Measurements from ENCODE around the gene IPO11.
A peak's percentile ranks its signal among the peaks of the same experiment; 100 is the strongest.

Gene IPO11

DNA sequence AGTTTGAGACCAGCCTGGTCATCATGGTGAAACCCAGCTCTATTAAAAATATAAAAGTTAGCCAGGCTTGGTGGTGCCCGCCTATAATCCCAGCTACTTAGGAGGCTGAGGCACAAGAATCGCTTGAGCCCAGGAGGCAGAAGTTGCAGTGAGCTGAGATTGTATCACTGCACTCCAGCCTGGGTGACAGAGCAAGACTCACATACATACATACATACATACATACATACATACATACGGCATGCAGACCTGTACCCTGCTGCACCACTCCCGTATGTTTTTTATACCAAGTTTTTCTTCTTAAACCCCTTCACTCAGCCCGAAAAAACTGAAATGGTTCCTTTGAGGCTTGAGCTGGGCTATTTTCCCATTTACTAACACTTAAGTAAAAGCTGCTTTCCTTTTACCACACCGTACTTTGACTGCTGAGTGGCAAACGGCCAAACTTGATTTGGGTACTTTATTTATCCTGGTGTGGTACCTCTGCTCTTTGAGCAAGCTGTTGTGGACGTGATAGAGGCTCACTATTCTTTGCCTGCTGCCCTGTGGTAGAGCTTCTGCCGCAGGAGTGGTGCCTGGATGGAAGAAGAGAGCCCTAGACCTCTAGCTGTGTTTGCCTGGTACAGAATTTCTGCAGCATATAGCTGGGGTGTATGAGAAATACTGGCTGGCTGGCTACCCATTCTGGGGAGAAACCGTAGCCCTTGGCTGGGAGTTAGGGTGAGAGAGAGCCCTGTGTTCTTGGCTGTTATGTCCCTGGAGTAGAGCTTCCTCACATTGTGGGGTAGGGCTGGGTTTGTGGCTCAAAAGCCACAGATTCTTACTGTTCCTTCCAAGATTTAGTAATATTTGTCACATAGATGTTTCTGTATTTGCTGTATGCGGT, 19.4 kb downstream of the IPO11 start:
- H3K36me3 ChIP-seq (ENCODE audit: low read depth), result no peaks in the 10 kb centered on the region
- H3K4me1 ChIP-seq (ENCODE audit: insufficient read depth, poor library complexity, severe bottlenecking), result no peaks in the 10 kb centered on the region
- ATAC-seq (ENCODE audit: low read depth) (peak; percentile 25; the same call in 2 of the 3 replicates), DNase-seq (ENCODE audit: low spot score) (no peak)
- H3K27ac ChIP-seq (ENCODE audit: poor library complexity, severe bottlenecking), result no peak overlapping the region
- H3K9me3 ChIP-seq (ENCODE audit: severe bottlenecking), result no peaks in the 10 kb centered on the region
- no peaks in the 10 kb centered on the region for H3K27me3 ChIP-seq (ENCODE audit: insufficient read depth, poor library complexity, severe bottlenecking)
- H3K4me3 ChIP-seq (ENCODE audit: severe bottlenecking), result no peak overlapping the region
- TF ChIP-seq CTCF (IDR thresholded peaks at IDR 0.05; ENCODE audit: poor library complexity, severe bottlenecking), result no peak

DNA sequence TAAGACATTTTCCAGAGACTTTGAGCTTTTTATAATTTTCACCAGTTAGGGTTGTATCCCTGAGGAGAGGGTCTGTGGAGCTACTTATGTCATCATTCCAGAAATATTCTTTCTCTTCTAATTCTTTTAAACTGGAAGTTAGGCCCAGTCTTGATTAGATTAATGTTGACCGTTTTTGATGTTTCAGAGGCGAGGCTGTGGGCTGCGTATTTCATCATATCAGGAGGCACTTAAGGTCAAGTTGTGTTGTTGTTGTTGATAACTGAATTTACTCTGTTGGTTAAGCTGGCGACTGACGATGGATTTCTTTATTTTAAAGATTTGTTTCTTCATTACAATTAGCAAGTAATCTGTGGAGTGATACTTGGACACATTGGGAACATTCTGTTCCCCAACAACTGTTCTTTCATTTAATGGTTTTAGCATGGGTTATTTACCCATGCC, 20.1 kb downstream of the IPO11 start:
- Histone ChIP-seq H3K27me3 (ENCODE audit: insufficient read depth, poor library complexity, severe bottlenecking) (no peaks in the 10 kb centered on the region), H3K27ac (ENCODE audit: poor library complexity, severe bottlenecking) (no peak overlapping the region), H3K4me3 (ENCODE audit: severe bottlenecking) (no peak overlapping the region), H3K36me3 (ENCODE audit: low read depth) (peaks cover 6% of the 10 kb centered on the region), H3K9me3 (ENCODE audit: severe bottlenecking) (no peaks in the 10 kb centered on the region), H3K4me1 (ENCODE audit: insufficient read depth, poor library complexity, severe bottlenecking) (no peaks in the 10 kb centered on the region)
- no peak for ATAC-seq (ENCODE audit: low read depth)
- no peak for TF ChIP-seq CTCF (IDR thresholded peaks at IDR 0.05; ENCODE audit: poor library complexity, severe bottlenecking)
- DNase-seq (ENCODE audit: low spot score), result no peak

GRCh38 chr5:62448528-62448927, 36.0 kb downstream of the IPO11 start:
- ATAC-seq (ENCODE audit: low read depth), result no peak
- H3K36me3 ChIP-seq (ENCODE audit: low read depth), result peaks cover 47% of the 10 kb centered on the region
- H3K4me3 ChIP-seq (ENCODE audit: severe bottlenecking), result no peak overlapping the region
- no peaks in the 10 kb centered on the region for H3K27me3 ChIP-seq (ENCODE audit: insufficient read depth, poor library complexity, severe bottlenecking)
- no peaks in the 10 kb centered on the region for H3K9me3 ChIP-seq (ENCODE audit: severe bottlenecking)
- no peak overlapping the region for H3K27ac ChIP-seq (ENCODE audit: poor library complexity, severe bottlenecking)
- no peaks in the 10 kb centered on the region for H3K4me1 ChIP-seq (ENCODE audit: insufficient read depth, poor library complexity, severe bottlenecking)
- no peak for DNase-seq (ENCODE audit: low spot score)
- no peak for TF ChIP-seq CTCF (IDR thresholded peaks at IDR 0.05; ENCODE audit: poor library complexity, severe bottlenecking)

DNA sequence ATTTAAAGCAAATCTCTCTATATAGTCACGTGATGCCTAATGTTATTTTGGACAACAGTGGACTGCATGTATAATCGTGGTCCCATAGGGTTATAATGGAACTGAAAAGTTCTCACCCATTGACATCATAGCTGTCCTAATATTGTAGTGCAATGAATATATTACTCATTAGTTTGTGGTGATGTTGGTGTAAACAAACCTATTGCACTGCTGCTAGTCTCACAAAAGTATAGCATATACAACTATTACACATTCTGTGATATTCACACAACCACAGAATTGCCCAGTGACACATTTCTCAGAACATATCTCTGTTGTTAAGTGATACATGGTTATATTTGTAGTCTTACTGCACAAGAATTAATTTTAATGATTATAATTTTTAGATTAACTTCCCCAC, 37.7 kb downstream of the IPO11 start:
- no peak overlapping the region for H3K27ac ChIP-seq (ENCODE audit: poor library complexity, severe bottlenecking)
- no peaks in the 10 kb centered on the region for H3K9me3 ChIP-seq (ENCODE audit: severe bottlenecking)
- DNase-seq (ENCODE audit: low spot score) (no peak), ATAC-seq (ENCODE audit: low read depth) (no peak)
- no peak for TF ChIP-seq CTCF (IDR thresholded peaks at IDR 0.05; ENCODE audit: poor library complexity, severe bottlenecking)
- H3K4me3 ChIP-seq (ENCODE audit: severe bottlenecking), result no peak overlapping the region
- H3K36me3 ChIP-seq (ENCODE audit: low read depth), result peaks cover 45% of the 10 kb centered on the region
- no peaks in the 10 kb centered on the region for H3K27me3 ChIP-seq (ENCODE audit: insufficient read depth, poor library complexity, severe bottlenecking)
- no peaks in the 10 kb centered on the region for H3K4me1 ChIP-seq (ENCODE audit: insufficient read depth, poor library complexity, severe bottlenecking)

DNA sequence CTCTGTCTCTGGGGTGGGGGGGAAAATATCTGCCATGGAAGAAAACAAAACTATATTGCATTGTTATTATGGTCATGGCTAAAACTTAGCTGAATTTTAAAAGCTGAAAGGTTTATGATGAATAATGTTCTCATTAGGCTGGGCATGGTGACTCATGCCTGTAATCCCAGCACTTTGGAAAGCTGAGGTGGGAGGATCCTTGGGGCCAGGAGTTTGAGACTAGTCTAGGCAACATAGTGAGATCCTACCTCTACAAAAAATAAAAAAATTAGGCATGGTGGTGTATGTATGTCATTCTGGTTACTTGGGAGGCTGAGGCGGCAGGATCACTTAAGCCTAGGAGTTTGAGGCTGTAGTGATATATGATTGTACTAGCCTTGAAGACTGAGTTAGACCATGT, 44.5 kb downstream of the IPO11 start:
- Histone ChIP-seq H3K27ac (ENCODE audit: poor library complexity, severe bottlenecking) (no peak overlapping the region), H3K4me3 (ENCODE audit: severe bottlenecking) (no peak overlapping the region), H3K4me1 (ENCODE audit: insufficient read depth, poor library complexity, severe bottlenecking) (peaks cover 7% of the 10 kb centered on the region), H3K9me3 (ENCODE audit: severe bottlenecking) (no peaks in the 10 kb centered on the region), H3K36me3 (ENCODE audit: low read depth) (peaks cover 9% of the 10 kb centered on the region), H3K27me3 (ENCODE audit: insufficient read depth, poor library complexity, severe bottlenecking) (no peaks in the 10 kb centered on the region)
- no peak for DNase-seq (ENCODE audit: low spot score)
- peak; percentile 84 for ATAC-seq (ENCODE audit: low read depth)
- TF ChIP-seq CTCF (IDR thresholded peaks at IDR 0.05; ENCODE audit: poor library complexity, severe bottlenecking), result no peak
